ENCODE results near the gene SLC7A8.
A peak's percentile ranks its signal among the peaks of the same experiment; 100 is the strongest.

The SLC7A8 gene

GRCh38 chr14:23080474-23080873 is 103.0 kb downstream of the SLC7A8 start:
- no peak for TF ChIP-seq CTCF (IDR thresholded peaks at IDR 0.05; ENCODE audit: borderline replicate concordance, insufficient read depth, low read depth, low read length)
- no peak overlapping the region for H3K4me3 ChIP-seq (ENCODE audit: low read depth, low read length)

DNA sequence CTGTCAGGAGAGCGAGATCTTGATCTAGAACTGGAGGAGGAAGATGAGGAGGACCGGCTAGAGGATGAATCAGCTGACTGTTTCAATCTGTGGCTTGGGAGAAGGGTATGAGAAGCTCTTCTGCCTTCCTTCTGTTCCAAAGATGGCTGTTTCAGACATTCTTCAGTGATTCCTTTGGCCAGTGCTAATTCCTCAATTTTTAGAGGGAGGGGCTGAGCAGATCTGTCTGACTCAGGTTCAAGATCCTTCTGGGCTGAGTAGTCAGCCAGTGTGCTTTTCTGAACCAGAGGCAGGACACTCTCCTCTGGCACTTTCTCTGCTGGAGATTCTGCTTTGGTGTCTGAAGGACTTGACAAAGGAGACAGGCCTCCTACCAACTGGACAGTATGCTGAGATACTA is 103.7 kb downstream of the SLC7A8 start:
- TF ChIP-seq CTCF (IDR thresholded peaks at IDR 0.05; ENCODE audit: borderline replicate concordance, insufficient read depth, low read depth, low read length), result no peak
- H3K4me3 ChIP-seq (ENCODE audit: low read depth, low read length), result no peak overlapping the region

DNA sequence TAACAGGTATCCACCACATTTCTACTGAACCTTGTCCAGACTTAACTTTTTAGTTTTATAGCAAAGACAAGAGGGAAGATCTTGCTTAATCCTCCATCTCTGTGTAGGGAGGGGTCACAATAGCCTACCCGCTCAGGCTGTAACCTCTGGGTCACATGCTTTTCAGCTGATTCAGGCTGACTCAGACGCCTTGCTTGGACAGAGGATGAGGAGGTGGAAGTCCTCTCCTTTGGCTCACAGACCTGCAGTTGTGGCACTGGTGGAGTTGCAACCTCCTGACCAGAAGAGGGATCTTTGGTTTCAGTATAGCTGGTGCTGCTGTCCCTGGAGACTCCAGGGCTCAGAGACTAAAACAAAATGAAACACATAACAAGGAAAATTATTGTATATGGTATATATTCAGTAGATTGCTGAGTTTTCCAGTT is 104.8 kb downstream of the SLC7A8 start:
- TF ChIP-seq CTCF (IDR thresholded peaks at IDR 0.05; ENCODE audit: borderline replicate concordance, insufficient read depth, low read depth, low read length), result no peak
- no peak overlapping the region for H3K4me3 ChIP-seq (ENCODE audit: low read depth, low read length)

- H3K4me3 ChIP-seq (ENCODE audit: low read depth, low read length), result no peak overlapping the region
- TF ChIP-seq CTCF (IDR thresholded peaks at IDR 0.05; ENCODE audit: borderline replicate concordance, insufficient read depth, low read depth, low read length), result no peak
These were observed 105.5 kb downstream of the SLC7A8 start for GRCh38 chr14:23077962-23078361.

- H3K4me3 ChIP-seq (ENCODE audit: low read depth, low read length), result no peak overlapping the region
- peak; percentile 53 for TF ChIP-seq CTCF (IDR thresholded peaks at IDR 0.05; ENCODE audit: borderline replicate concordance, insufficient read depth, low read depth, low read length)
These were observed 106.6 kb downstream of the SLC7A8 start for GRCh38 chr14:23076785-23077408.
